Astrocyte of the cerebellum (primary cell): ENCODE results near the gene BCAS1.
A peak's percentile ranks its signal among the peaks of the same experiment; 100 is the strongest.

ENCODE experiments used
- DNase-seq: peaks from one replicate; pipeline ENCODE4 v3.0.0-alpha.2; 2011; ENCODE audit warnings: low read depth
- H3K4me3 ChIP-seq: 2 replicates; pipeline ENCODE4 v1.5.1; 2011; ENCODE audit warnings: mild to moderate bottlenecking, low read depth, low read length, moderate library complexity
- CTCF ChIP-seq: IDR thresholded peaks from 2 replicates; pipeline ENCODE4 v1.5.1; 2012; ENCODE audit warnings: low read length, low read depth, moderate library complexity, mild to moderate bottlenecking; ENCODE audit errors: missing control alignments
- in situ Hi-C: cut with HindIII; loops from 2 replicates; pipeline ENCODE4 v1.10.0; 2017; ENCODE audit warnings: low sequenced_read_pairs

BCAS1 gene

GRCh38 chr20:53917145-53918019, 153.0 kb downstream of the BCAS1 start:
- no peak overlapping the region for H3K4me3 ChIP-seq
- no peak for DNase-seq
- in situ Hi-C loops = no loop called here
- no peak for TF ChIP-seq CTCF

GRCh38 chr20:53916173-53916512, 154.3 kb downstream of the BCAS1 start:
- no peak for DNase-seq
- H3K4me3 ChIP-seq = no peak overlapping the region
- in situ Hi-C loops = no loop called here
- TF ChIP-seq CTCF = no peak

GRCh38 chr20:53915446-53916172, 154.8 kb downstream of the BCAS1 start:
- peak; percentile 75 for TF ChIP-seq CTCF
- peak overlapping the region; percentile 48 for H3K4me3 ChIP-seq
- in situ Hi-C loops = no loop called here
- DNase-seq = peak; percentile 80

GRCh38 chr20:53914781-53915445, 155.5 kb downstream of the BCAS1 start:
- in situ Hi-C loops = no loop called here
- no peak for DNase-seq
- peak overlapping the region; percentile 48 for H3K4me3 ChIP-seq
- peak; percentile 9 for TF ChIP-seq CTCF

- DNase-seq = no peak
Measured at GRCh38 chr20:53914091-53914780, 156.2 kb downstream of the BCAS1 start.

More at GRCh38 chr20:53914091-53914780, 156.2 kb downstream of the BCAS1 start:
- no peak for TF ChIP-seq CTCF
- in situ Hi-C loops = no loop called here
- H3K4me3 ChIP-seq = no peak overlapping the region
